DOHH2 (cell line): Measurements from ENCODE around the gene CSMD2.

ENCODE experiments used
- H3F3A ChIP-seq: fragments of 200-600 bp; sonication (generic), shearing (Covaris generic); 2 replicates; pipeline ENCODE4 v1.6.0; 2016; ENCODE audit warnings: antibody characterized with exemption, mild to moderate bottlenecking; ENCODE audit not compliant: control insufficient read depth, insufficient read depth
- H3K27ac ChIP-seq: fragments of 200-600 bp; sonication (generic); 2 replicates; pipeline ENCODE4 v1.5.1; 2014; ENCODE audit warnings: low read depth, mild to moderate bottlenecking, low read length, moderate library complexity
- H3K27me3 ChIP-seq: fragments of 200-600 bp; sonication (generic); 2 replicates; pipeline ENCODE4 v1.6.1; 2014; ENCODE audit warnings: mild to moderate bottlenecking, low read length, mixed read lengths; ENCODE audit not compliant: control insufficient read depth
- H3K36me3 ChIP-seq: fragments of 200-600 bp; sonication (generic); 2 replicates; pipeline ENCODE4 v1.6.1; 2014; ENCODE audit warnings: mild to moderate bottlenecking, low read length, moderate library complexity, mixed read lengths; ENCODE audit not compliant: control insufficient read depth
- H3K4me1 ChIP-seq: fragments of 200-600 bp; sonication (generic); 2 replicates; pipeline ENCODE4 v1.6.1; 2014; ENCODE audit warnings: mild to moderate bottlenecking, low read length, mixed read lengths; ENCODE audit not compliant: control insufficient read depth
- H3K4me2 ChIP-seq: fragments of 200-600 bp; sonication (generic); 2 replicates; pipeline ENCODE4 v1.6.0; 2014; ENCODE audit warnings: mild to moderate bottlenecking, low read length, moderate library complexity
- H3K4me3 ChIP-seq: fragments of 200-600 bp; sonication (generic); 2 replicates; pipeline ENCODE4 v1.5.1; 2014; ENCODE audit warnings: mild to moderate bottlenecking, low read length, mixed read lengths
- H3K79me2 ChIP-seq: fragments of 200-600 bp; sonication (generic); 2 replicates; pipeline ENCODE4 v1.6.1; 2014; ENCODE audit warnings: mild to moderate bottlenecking, low read length, mixed read lengths; ENCODE audit not compliant: control insufficient read depth
- H3K9me2 ChIP-seq: fragments of 200-600 bp; sonication (generic); replicated peaks from 2 replicates; pipeline ENCODE4 v1.6.1; 2014; ENCODE audit warnings: mild to moderate bottlenecking, low read length, mixed read lengths; ENCODE audit not compliant: control insufficient read depth
- H3K9me3 ChIP-seq: fragments of 200-600 bp; sonication (generic); 2 replicates; pipeline ENCODE4 v1.6.1; 2014; ENCODE audit warnings: antibody characterized with exemption, low read length, mixed read lengths; ENCODE audit not compliant: control insufficient read depth, insufficient read depth
- H4K20me1 ChIP-seq: fragments of 200-600 bp; sonication (generic); 2 replicates; pipeline ENCODE4 v1.6.0; 2014; ENCODE audit warnings: low read depth, mild to moderate bottlenecking, antibody characterized with exemption, low read length, moderate library complexity; ENCODE audit not compliant: control insufficient read depth, insufficient read depth
- CTCF ChIP-seq: fragments of 200-600 bp; sonication (generic); IDR thresholded peaks from one replicate; pipeline ENCODE4 v1.5.1; 2014; ENCODE audit warnings: antibody characterized with exemption, mild to moderate bottlenecking, low read depth, low read length; ENCODE audit not compliant: poor library complexity, severe bottlenecking
- EZH2phosphoT487 ChIP-seq: fragments of 200-600 bp; sonication (generic); IDR thresholded peaks from 2 replicates; pipeline ENCODE4 v1.6.1; 2017; ENCODE audit warnings: borderline replicate concordance, mild to moderate bottlenecking, antibody characterized with exemption, low read length, moderate library complexity, mixed read lengths

Gene CSMD2

GRCh38 chr1:33874636-33875035 is 290.4 kb downstream of the CSMD2 start:
- Histone ChIP-seq H3K27ac (no peak overlapping the region), H3K4me3 (no peak overlapping the region), H3K36me3 (no peaks in the 10 kb centered on the region), H3K79me2 (no peaks in the 10 kb centered on the region), H3K4me1 (no peaks in the 10 kb centered on the region), H4K20me1 (no peaks in the 10 kb centered on the region), H3K4me2 (no peak overlapping the region), H3K27me3 (no peaks in the 10 kb centered on the region), H3K9me2 (no peaks in the 10 kb centered on the region), H3K9me3 (no peaks in the 10 kb centered on the region), H3F3A (no peaks in the 10 kb centered on the region)
- TF ChIP-seq CTCF (no peak), EZH2phosphoT487 (no peak)

GRCh38 chr1:33872683-33873082 is 292.3 kb downstream of the CSMD2 start:
- no peaks in the 10 kb centered on the region for H4K20me1 ChIP-seq
- H3K9me2 ChIP-seq = no peaks in the 10 kb centered on the region
- H3K27me3 ChIP-seq = no peaks in the 10 kb centered on the region
- no peaks in the 10 kb centered on the region for H3F3A ChIP-seq
- no peaks in the 10 kb centered on the region for H3K36me3 ChIP-seq
- no peak overlapping the region for H3K4me3 ChIP-seq
- no peaks in the 10 kb centered on the region for H3K4me1 ChIP-seq
- no peaks in the 10 kb centered on the region for H3K9me3 ChIP-seq
- TF ChIP-seq EZH2phosphoT487 = no peak
- TF ChIP-seq CTCF = no peak
- H3K27ac ChIP-seq = no peak overlapping the region
- H3K4me2 ChIP-seq = no peak overlapping the region
- no peaks in the 10 kb centered on the region for H3K79me2 ChIP-seq

DNA sequence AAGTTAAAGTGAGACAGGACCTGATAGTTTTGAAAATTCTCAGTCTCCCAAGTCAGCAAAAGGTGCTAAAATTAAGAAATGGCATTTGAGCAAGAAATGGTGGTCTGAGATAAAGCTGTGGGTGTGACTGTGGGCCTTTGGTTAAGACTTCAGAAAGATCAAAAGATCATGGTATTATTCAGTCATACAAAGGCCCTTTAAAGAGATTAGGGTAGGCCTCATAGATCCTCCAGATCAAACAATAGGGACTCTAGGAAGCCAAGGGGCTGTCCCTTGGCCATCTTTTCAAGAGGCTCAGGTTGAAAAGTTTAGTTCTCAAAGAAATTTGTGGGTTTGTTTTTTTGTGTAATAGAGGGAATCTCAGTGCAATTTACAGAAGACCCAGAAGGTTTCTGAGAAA is 292.8 kb downstream of the CSMD2 start:
- Histone ChIP-seq H3K4me3 (no peak overlapping the region), H3K27ac (no peak overlapping the region), H3K4me2 (no peak overlapping the region), H3K9me3 (no peaks in the 10 kb centered on the region), H3K79me2 (no peaks in the 10 kb centered on the region), H3K9me2 (no peaks in the 10 kb centered on the region), H3K27me3 (no peaks in the 10 kb centered on the region), H3K4me1 (no peaks in the 10 kb centered on the region), H3K36me3 (no peaks in the 10 kb centered on the region), H3F3A (no peaks in the 10 kb centered on the region), H4K20me1 (no peaks in the 10 kb centered on the region)
- no peak for TF ChIP-seq EZH2phosphoT487
- no peak for TF ChIP-seq CTCF

DNA sequence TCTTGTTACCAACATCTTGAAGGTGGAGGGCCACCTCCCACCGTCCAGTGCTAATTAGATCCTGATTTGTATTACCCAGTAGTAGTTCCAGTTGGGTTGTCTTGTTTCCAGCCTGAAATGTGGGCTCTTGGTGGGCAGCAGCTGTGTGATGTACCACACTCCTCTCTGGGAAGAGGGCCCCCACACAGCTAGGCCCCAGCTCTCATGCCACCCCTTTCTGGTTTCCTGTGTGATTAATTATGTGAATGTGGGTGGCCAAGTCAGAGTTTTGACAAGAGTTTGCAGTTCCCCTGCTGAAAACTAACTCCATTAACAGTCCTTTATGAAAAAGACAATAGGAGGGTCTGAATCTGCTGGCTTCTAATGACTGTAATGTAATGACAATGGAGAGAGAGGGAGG is 297.3 kb downstream of the CSMD2 start:
- Histone ChIP-seq H3K4me2 (no peak overlapping the region), H3K27me3 (no peaks in the 10 kb centered on the region), H3K4me1 (no peaks in the 10 kb centered on the region), H3K9me2 (no peaks in the 10 kb centered on the region), H4K20me1 (no peaks in the 10 kb centered on the region), H3K9me3 (no peaks in the 10 kb centered on the region), H3K36me3 (no peaks in the 10 kb centered on the region), H3F3A (no peaks in the 10 kb centered on the region), H3K4me3 (no peak overlapping the region), H3K79me2 (no peaks in the 10 kb centered on the region), H3K27ac (no peak overlapping the region)
- no peak for TF ChIP-seq EZH2phosphoT487
- TF ChIP-seq CTCF = no peak
